MM.1S (cell line): ENCODE measurements around the gene ZFP36L2.

Experiments used
- EZH2 ChIP-seq: fragments of 300-600 bp; sonication (generic); optimal IDR thresholded peaks from 2 replicates; pipeline ENCODE3; 2017; ENCODE audit warnings: low read depth, mild to moderate bottlenecking, antibody characterized with exemption, low read length, mixed read lengths
- EZH2phosphoT487 ChIP-seq: fragments of 300-600 bp; sonication (generic); IDR thresholded peaks from 2 replicates; pipeline ENCODE4 v1.6.1; 2018; ENCODE audit warnings: antibody characterized with exemption, low read length
- TF ChIP-seq, protein P1 (sequence below): fragments of 300-600 bp; sonication (generic); IDR thresholded peaks from 2 replicates; pipeline ENCODE4 v1.5.1; 2016; ENCODE audit warnings: antibody characterized with exemption, low read length, mixed read lengths

DNA sequence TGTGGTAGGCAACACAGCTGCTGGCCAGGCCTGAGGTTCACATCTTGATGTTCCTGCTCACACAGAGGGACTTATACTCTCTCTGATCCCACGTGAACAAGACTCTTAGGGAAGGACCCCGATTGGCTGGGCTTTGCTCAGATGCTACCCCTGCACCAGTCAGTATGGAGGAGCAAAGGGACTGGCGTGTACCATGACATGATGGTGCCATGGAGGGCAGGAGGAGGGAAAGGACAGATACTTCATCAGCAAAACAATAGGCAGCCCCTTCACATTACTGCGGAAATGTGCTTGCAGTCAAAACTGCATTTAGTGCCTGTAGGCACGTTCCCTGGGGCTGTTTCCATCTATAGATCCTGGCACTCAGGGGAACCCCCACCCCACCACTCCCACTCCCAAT lies 42.7 kb downstream of the ZFP36L2 start:
- TF ChIP-seq, protein P1, sequence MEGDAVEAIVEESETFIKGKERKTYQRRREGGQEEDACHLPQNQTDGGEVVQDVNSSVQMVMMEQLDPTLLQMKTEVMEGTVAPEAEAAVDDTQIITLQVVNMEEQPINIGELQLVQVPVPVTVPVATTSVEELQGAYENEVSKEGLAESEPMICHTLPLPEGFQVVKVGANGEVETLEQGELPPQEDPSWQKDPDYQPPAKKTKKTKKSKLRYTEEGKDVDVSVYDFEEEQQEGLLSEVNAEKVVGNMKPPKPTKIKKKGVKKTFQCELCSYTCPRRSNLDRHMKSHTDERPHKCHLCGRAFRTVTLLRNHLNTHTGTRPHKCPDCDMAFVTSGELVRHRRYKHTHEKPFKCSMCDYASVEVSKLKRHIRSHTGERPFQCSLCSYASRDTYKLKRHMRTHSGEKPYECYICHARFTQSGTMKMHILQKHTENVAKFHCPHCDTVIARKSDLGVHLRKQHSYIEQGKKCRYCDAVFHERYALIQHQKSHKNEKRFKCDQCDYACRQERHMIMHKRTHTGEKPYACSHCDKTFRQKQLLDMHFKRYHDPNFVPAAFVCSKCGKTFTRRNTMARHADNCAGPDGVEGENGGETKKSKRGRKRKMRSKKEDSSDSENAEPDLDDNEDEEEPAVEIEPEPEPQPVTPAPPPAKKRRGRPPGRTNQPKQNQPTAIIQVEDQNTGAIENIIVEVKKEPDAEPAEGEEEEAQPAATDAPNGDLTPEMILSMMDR = no peak
- TF ChIP-seq EZH2 (no peak), EZH2phosphoT487 (no peak)
